Dermis blood vessel endothelial cell (primary cell): Measurements from ENCODE around the gene NALF2. TPM values are rescaled to one million over a fixed set of nuclear protein-coding genes. Genes with fewer than 3 reads are reported as not detected.

Experiments
- DNase-seq: peaks from one replicate; pipeline ENCODE4 v3.0.0; 2010
- total RNA-seq: library from RNA; depleted of rRNA; stranded (reverse); fragments of >200 nt; gene quantifications from 2 replicates; pipeline ENCODE4 v1.2.3, GENCODE V29; 2014

The NALF2 gene
- total RNA-seq, 1 donor from 2014 or later: 2.9 TPM

GRCh38 chrX:69530306-69530705 is 26.2 kb downstream of the NALF2 start:
- no peak for DNase-seq

GRCh38 chrX:69531031-69531755 is 27.1 kb downstream of the NALF2 start:
- DNase-seq: no peak

- no peak for DNase-seq
Measured at GRCh38 chrX:69535661-69536060, 31.5 kb downstream of the NALF2 start.

- DNase-seq: peak; percentile 78
Measured at GRCh38 chrX:69538321-69538876, 34.3 kb downstream of the NALF2 start.

- DNase-seq: no peak
Measured at GRCh38 chrX:69539437-69539836, 35.3 kb downstream of the NALF2 start.

GRCh38 chrX:69541956-69542355 is 37.8 kb downstream of the NALF2 start:
- no peak for DNase-seq

GRCh38 chrX:69543572-69543971 is 39.4 kb downstream of the NALF2 start:
- DNase-seq: no peak

GRCh38 chrX:69546417-69546816 is 42.3 kb downstream of the NALF2 start:
- no peak for DNase-seq

- no peak for DNase-seq
Measured at GRCh38 chrX:69546978-69547377, 42.9 kb downstream of the NALF2 start.

GRCh38 chrX:69551421-69552009 is 47.4 kb downstream of the NALF2 start:
- DNase-seq: no peak

- DNase-seq: no peak
Measured at GRCh38 chrX:69552512-69552911, 48.4 kb downstream of the NALF2 start.

Other genes starting within 250 kb of the NALF2 start
- gene EDA, start 111.8 kb downstream of the NALF2 start, total RNA-seq: 1.3 and 3.1 TPM in 2 replicates